A673 (cell line): ENCODE results near the gene CDK8. TPM values are rescaled to one million over a fixed set of nuclear protein-coding genes. Genes with fewer than 3 reads are reported as not detected.

Experiments
- BruUV-seq: library from RNA; stranded (reverse); fragments of 400-500 nt; replicated peaks from 2 replicates; lab custom pipeline; 2021; lab: Mats Ljungman, UMichigan
- CTCF ChIA-PET: fragments of 300-600 bp; sonication (Branson Sonifier 250); formaldehyde crosslinking; loops from one replicate; lab custom pipeline; 2022; ENCODE audit warnings: antibody characterized with exemption; lab: Charles Lee
- POLR2A ChIA-PET: fragments of 300-600 bp; sonication (Branson Sonifier 250); formaldehyde crosslinking; loops from one replicate; lab custom pipeline; 2022; ENCODE audit warnings: antibody characterized with exemption; ENCODE audit not compliant: low non-redundant PET; lab: Charles Lee
- DNase-seq: peaks from one replicate; pipeline ENCODE4 v3.0.0-alpha.2; 2015; ENCODE audit warnings: low spot score
- H3K27ac ChIP-seq: fragments of 200-600 bp; sonication (generic); 2 replicates; pipeline ENCODE4 v1.5.1; 2016; ENCODE audit warnings: mixed run types, low read depth, mild to moderate bottlenecking, mixed read lengths, antibody characterized with exemption, low read length; ENCODE audit not compliant: poor library complexity, severe bottlenecking
- H3K27me3 ChIP-seq: fragments of 200-600 bp; sonication (generic); replicated peaks from 2 replicates; pipeline ENCODE4 v1.6.1; 2017; ENCODE audit warnings: mixed run types, low read depth, mild to moderate bottlenecking, mixed read lengths, antibody characterized with exemption, low read length; ENCODE audit not compliant: insufficient read depth, poor library complexity
- H3K36me3 ChIP-seq: fragments of 200-600 bp; sonication (generic); 2 replicates; pipeline ENCODE4 v1.6.1; 2016; ENCODE audit warnings: mixed run types, mild to moderate bottlenecking, mixed read lengths, antibody characterized with exemption, low read length; ENCODE audit not compliant: insufficient read depth, poor library complexity, severe bottlenecking
- H3K4me1 ChIP-seq: fragments of 200-600 bp; sonication (generic); 2 replicates; pipeline ENCODE4 v1.6.1; 2017; ENCODE audit warnings: mixed run types, mild to moderate bottlenecking, mixed read lengths, antibody characterized with exemption, low read length; ENCODE audit not compliant: insufficient read depth, poor library complexity, severe bottlenecking
- H3K4me3 ChIP-seq: fragments of 200-600 bp; sonication (generic); 2 replicates; pipeline ENCODE4 v1.5.1; 2016; ENCODE audit warnings: low read depth, mixed run types, mild to moderate bottlenecking, mixed read lengths, low read length; ENCODE audit not compliant: poor library complexity, severe bottlenecking
- H3K9me3 ChIP-seq: fragments of 200-600 bp; sonication (generic); 2 replicates; pipeline ENCODE4 v1.6.1; 2016; ENCODE audit warnings: mixed run types, low read depth, mild to moderate bottlenecking, mixed read lengths, antibody characterized with exemption, low read length; ENCODE audit not compliant: poor library complexity, severe bottlenecking
- EZH2 ChIP-seq: fragments of 200-600 bp; sonication (generic); IDR thresholded peaks from 2 replicates; pipeline ENCODE4 v1.6.1; 2017; ENCODE audit warnings: borderline replicate concordance, low read depth, mild to moderate bottlenecking, mixed read lengths, antibody characterized with exemption, low read length; ENCODE audit not compliant: poor library complexity, severe bottlenecking
- intact Hi-C: fragments of 100-400 bp; cut with micrococcal nuclease; formaldehyde crosslinking; loops from one replicate; pipeline ENCODE4 v1.10.0; 2022; ENCODE audit not compliant: unreplicated experiment
- total RNA-seq: library from RNA; stranded (reverse); gene quantifications from 2 replicates; pipeline ENCODE4 v1.2.3, GENCODE V29; 2021
- TF ChIP-seq, protein P1 (sequence below): fragments of 300-800, 200-600 bp; sonication (generic); conservative IDR thresholded peaks from 2 replicates; pipeline ENCODE4 v1.5.1; 2017; ENCODE audit warnings: low read depth, mild to moderate bottlenecking, antibody characterized with exemption, low read length, moderate library complexity, mixed read lengths

Gene CDK8
- total RNA-seq, 1 experiment from 2014 or later = 23.1 TPM

DNA sequence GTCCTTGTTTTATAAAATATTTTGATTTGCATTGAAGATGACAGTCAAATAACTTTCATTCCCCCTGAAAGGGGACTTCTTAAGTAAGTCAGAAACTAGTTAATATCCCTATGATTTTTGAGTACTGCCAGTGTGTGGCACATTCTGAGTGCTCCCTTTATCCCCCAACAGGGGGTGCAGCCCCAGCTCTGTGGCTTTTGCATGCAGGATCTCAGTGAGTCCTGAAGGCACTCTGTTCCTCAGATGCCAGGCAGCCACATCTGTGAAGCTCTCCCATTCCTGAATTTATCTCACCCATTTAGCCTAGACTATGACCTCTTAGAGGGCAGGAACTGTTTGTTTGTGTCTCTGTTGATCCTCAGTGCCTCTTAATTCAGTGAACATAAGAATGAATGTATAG lies 123.1 kb downstream of the CDK8 start:
- Histone ChIP-seq H3K4me1 (no peaks in the 10 kb centered on the region), H3K27ac (no peak overlapping the region), H3K27me3 (no peaks in the 10 kb centered on the region), H3K9me3 (no peaks in the 10 kb centered on the region), H3K36me3 (no peaks in the 10 kb centered on the region), H3K4me3 (no peak overlapping the region)
- intact Hi-C loops = no loop called here
- ChIA-PET POLR2A (no interaction called here), CTCF (no interaction called here)
- peak; percentile 51 for DNase-seq
- no TSS peak for BruUV-seq
- TF ChIP-seq EZH2 = no peak
- TF ChIP-seq, protein P1, sequence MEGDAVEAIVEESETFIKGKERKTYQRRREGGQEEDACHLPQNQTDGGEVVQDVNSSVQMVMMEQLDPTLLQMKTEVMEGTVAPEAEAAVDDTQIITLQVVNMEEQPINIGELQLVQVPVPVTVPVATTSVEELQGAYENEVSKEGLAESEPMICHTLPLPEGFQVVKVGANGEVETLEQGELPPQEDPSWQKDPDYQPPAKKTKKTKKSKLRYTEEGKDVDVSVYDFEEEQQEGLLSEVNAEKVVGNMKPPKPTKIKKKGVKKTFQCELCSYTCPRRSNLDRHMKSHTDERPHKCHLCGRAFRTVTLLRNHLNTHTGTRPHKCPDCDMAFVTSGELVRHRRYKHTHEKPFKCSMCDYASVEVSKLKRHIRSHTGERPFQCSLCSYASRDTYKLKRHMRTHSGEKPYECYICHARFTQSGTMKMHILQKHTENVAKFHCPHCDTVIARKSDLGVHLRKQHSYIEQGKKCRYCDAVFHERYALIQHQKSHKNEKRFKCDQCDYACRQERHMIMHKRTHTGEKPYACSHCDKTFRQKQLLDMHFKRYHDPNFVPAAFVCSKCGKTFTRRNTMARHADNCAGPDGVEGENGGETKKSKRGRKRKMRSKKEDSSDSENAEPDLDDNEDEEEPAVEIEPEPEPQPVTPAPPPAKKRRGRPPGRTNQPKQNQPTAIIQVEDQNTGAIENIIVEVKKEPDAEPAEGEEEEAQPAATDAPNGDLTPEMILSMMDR = peak; percentile 52

DNA sequence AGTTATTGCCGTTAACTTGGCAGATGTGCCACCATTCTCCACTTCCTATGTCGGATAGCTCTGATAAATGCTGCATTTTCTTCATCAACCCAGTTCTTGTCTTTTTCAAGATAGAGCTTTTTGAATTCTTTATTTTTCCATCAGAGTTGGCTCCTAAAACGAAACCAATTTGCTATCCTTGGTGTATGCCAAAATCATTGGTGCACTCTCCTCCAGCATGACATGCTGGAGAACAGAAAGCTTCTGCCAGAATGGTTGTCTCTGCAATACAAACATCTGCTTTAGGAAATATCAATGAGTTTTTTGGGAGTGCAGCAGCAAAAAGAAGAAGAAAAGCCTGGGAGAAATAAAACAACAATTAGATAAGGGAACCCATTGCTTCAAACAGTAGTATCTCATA lies 124.2 kb downstream of the CDK8 start:
- H3K4me1 ChIP-seq = no peaks in the 10 kb centered on the region
- DNase-seq = no peak
- TF ChIP-seq, protein P1 = no peak
- H3K27me3 ChIP-seq = no peaks in the 10 kb centered on the region
- intact Hi-C loops = no loop called here
- BruUV-seq = no TSS peak
- H3K27ac ChIP-seq = no peak overlapping the region
- POLR2A ChIA-PET = no interaction called here
- H3K4me3 ChIP-seq = no peak overlapping the region
- no peaks in the 10 kb centered on the region for H3K36me3 ChIP-seq
- CTCF ChIA-PET = interaction anchor here (0.6 kb wide), 1 partner anchor 78 kb away, joined by 3 read pairs; no protein-coding TSS in a partner anchor
- no peaks in the 10 kb centered on the region for H3K9me3 ChIP-seq

DNA sequence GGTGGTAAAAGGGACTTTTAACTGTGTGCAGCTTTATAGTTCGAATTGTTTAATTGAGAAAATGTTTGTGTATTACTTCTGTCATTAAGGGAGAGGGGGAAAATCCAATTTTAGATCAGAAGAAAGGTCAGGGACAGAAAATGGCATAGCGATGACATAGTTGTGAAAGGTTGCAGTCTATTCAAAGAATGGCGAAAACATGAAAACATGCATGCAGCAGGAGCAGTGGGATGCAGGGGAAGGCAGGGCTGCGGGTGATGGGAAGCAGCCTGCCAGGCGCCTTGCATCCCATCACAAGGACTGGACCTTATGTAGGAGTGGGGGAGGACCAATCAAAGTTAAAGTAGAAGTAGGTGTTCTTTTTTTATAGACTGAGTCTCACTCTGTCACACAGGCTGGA lies 125.9 kb downstream of the CDK8 start:
- intact Hi-C loops = no loop called here
- no peaks in the 10 kb centered on the region for H3K9me3 ChIP-seq
- no peaks in the 10 kb centered on the region for H3K27me3 ChIP-seq
- ChIA-PET POLR2A (no interaction called here), CTCF (no interaction called here)
- H3K4me3 ChIP-seq = no peak overlapping the region
- H3K36me3 ChIP-seq = no peaks in the 10 kb centered on the region
- H3K4me1 ChIP-seq = no peaks in the 10 kb centered on the region
- no peak overlapping the region for H3K27ac ChIP-seq
- no peak for TF ChIP-seq EZH2
- TF ChIP-seq, protein P1 = no peak
- no peak for DNase-seq
- BruUV-seq = no TSS peak
